ENCODE measurements around the gene ATPAF1. TPM values are rescaled to one million over a fixed set of nuclear protein-coding genes. Genes with fewer than 3 reads are reported as not detected.
A peak's percentile ranks its signal among the peaks of the same experiment; 100 is the strongest.
"Not testable (repeated sequence)": the region's sequence is repeated elsewhere in the genome, so short reads cannot be mapped to it uniquely, and the experiment has no call there.

Gene ATPAF1
- total RNA-seq = 40.9 and 46.3 TPM in 2 replicates

DNA sequence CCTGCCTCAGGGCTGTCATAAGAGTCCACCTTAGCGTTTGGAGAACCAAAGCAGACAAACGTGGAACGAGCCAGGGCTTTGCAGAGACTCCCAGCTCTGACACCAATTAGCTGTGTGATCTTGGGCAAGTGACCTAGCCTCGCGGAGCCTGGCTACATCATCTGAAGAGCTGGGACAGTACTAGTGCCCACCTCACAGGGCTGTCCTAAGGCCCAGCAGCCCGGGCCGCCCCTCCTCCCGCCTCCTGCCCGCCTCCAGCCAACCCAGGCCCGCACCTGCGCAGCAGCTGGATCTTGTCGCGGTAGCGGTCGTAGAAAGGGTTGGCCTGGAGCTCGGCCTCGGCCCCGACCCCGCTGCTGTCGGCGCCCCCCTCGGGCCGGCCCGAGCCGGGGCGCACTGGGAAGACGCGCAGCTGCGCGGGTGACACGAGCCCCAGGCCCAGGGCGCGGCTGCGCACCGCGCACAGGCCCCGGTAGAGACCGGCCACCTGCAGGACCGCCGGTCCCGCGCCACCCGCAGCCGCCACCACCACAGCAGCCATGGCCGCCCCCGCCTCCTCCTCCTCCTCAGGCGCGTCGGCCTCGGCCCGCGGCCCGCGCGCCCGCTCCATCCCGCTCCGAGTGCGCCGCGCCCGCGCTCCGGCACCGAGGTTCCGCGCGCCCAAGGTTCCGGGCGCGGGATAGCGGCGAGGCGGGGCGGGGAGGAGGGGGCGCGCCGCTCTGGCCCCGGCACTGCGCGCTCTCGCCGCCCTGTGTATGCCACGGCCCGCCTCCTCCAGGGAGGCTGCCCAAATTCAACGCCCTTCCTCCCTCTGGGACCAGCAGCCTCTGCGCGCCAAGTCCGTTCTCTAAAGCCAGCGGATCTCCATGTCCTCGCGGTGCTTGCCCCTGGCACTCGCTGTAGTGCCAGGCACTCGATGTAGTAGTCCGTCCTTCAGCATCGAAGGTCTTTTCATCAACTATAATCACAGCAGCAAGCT lies at the start of gene ATPAF1:
TSS of gene ATPAF1 (minus strand) at position 583 of the 979 bp plus-strand sequence. CDS start at position 541, 42 bp downstream.
- peak; percentile 62 for DNase-seq (ENCODE audit: low spot score)
- Mint-ChIP-seq H3K27me3 (ENCODE audit: insufficient read depth) (no peaks in the 10 kb centered on the region), H3K9me3 (no peaks in the 10 kb centered on the region), H3K4me1 (ENCODE audit: low read depth) (peaks cover 25% of the 10 kb centered on the region), H3K27ac (peak within 1 kb of the TSS; percentile 58), H3K36me3 (ENCODE audit: low read depth) (peaks cover 19% of the 10 kb centered on the region), H3K4me3 (peak within 1 kb of the TSS; percentile 85)
- intact Hi-C loops (cut with micrococcal nuclease) = loop anchor here (1.0 to 5.0 kb wide), 6 partner anchors 7 to 136 kb away; partner anchors contain the start of genes EFCAB14, MKNK1 and MOB3C

DNA sequence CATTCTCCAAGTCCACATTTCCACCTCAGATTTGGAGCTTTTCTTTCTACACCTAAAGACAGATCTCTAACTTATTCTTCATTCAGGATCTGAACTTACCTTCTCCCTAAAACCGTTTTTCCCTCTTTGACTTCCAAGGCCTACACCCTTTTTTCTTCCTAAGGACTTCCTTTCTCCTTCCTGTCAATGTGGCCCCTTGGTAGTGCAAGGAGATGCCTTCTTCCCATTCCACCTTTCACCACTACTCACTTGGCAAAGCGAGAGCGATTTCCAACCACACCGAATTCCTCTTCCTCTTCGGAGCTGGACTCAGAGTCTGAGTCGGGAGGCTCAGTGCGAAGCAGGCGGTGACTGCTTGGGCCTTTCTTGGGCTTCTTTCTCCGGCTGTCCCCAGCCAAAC lies 49.5 kb upstream of the ATPAF1 start:
- Mint-ChIP-seq H3K4me1 (ENCODE audit: low read depth) (peaks cover 41% of the 10 kb centered on the region), H3K9me3 (no peaks in the 10 kb centered on the region), H3K36me3 (ENCODE audit: low read depth) (peaks cover 18% of the 10 kb centered on the region), H3K4me3 (peak overlapping the region; percentile 97), H3K27me3 (ENCODE audit: insufficient read depth) (no peaks in the 10 kb centered on the region), H3K27ac (peak overlapping the region; percentile 94)
- intact Hi-C loops (cut with micrococcal nuclease) = loop anchor here (2.0 to 5.0 kb wide), 4 partner anchors 41 to 470 kb away; partner anchors contain the start of genes LRRC41, RAD54L and UQCRH
- no peak for DNase-seq (ENCODE audit: low spot score)

- peaks cover 30% of the 10 kb centered on the region for H3K36me3 Mint-ChIP-seq (ENCODE audit: low read depth)
- intact Hi-C loops (cut with micrococcal nuclease) = loop anchor here (5.0 kb wide), 1 partner anchor 468 kb away; the partner anchor contains the start of gene RAD54L
Observed at GRCh38 chr1:46714976-46715375, 46.8 kb upstream of the ATPAF1 start.

DNA sequence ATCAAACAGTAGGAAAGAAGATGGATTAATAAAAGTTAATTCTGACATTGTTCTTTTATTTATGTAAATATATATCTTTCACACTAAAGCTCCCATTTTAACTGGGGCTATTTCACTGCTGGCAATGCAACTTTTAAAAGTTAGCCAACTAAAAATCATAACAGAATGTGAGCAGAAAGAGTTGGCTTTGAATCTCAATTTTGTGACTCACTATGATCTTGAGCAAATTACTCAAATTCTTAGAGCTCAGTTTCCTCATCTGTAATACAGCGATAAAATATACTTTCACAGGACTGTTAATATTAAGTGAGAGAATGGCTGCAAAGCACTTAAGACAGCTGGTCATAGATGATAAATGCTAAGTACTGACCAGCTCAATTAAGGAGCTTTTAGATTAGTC lies 40.0 kb upstream of the ATPAF1 start:
- intact Hi-C loops (cut with micrococcal nuclease) = no loop called here
- Mint-ChIP-seq H3K27ac (no peak overlapping the region), H3K4me1 (ENCODE audit: low read depth) (peaks cover 34% of the 10 kb centered on the region), H3K4me3 (no peak overlapping the region), H3K9me3 (no peaks in the 10 kb centered on the region), H3K27me3 (ENCODE audit: insufficient read depth) (no peaks in the 10 kb centered on the region), H3K36me3 (ENCODE audit: low read depth) (peaks cover 61% of the 10 kb centered on the region)
- no peak for DNase-seq (ENCODE audit: low spot score)

More at GRCh38 chr1:46714976-46715375, 46.8 kb upstream of the ATPAF1 start:
- no peaks in the 10 kb centered on the region for H3K9me3 Mint-ChIP-seq
- no peak for DNase-seq (ENCODE audit: low spot score)
- no peaks in the 10 kb centered on the region for H3K27me3 Mint-ChIP-seq (ENCODE audit: insufficient read depth)
- H3K27ac Mint-ChIP-seq = no peak overlapping the region
- no peak overlapping the region for H3K4me3 Mint-ChIP-seq
- peaks cover 54% of the 10 kb centered on the region for H3K4me1 Mint-ChIP-seq (ENCODE audit: low read depth)

DNA sequence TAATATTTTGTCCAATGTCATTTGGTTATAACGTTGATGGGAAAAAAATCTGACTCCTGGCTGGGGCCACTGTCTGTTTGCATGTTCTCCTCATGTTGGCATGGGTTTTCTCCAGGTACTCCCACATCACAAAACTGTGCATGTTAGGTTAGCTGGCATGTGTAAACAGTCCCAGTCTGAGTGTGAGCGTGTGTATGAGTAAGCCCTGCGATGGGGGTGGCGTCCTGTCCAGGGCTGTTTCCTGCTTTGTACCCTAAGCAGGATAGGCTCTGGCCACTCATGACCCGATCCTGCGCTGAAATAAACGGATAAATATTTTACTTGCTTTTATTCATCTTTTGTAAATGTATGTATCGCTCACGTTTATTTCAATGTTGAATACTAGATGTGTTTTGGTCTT lies 37.2 kb upstream of the ATPAF1 start:
- Mint-ChIP-seq H3K4me1 (ENCODE audit: low read depth) (peaks cover 30% of the 10 kb centered on the region), H3K4me3 (no peak overlapping the region), H3K9me3 (no peaks in the 10 kb centered on the region), H3K27me3 (ENCODE audit: insufficient read depth) (no peaks in the 10 kb centered on the region), H3K27ac (no peak overlapping the region), H3K36me3 (ENCODE audit: low read depth) (peaks cover 57% of the 10 kb centered on the region)
- intact Hi-C loops (cut with micrococcal nuclease) = no loop called here
- no peak for DNase-seq (ENCODE audit: low spot score)

DNA sequence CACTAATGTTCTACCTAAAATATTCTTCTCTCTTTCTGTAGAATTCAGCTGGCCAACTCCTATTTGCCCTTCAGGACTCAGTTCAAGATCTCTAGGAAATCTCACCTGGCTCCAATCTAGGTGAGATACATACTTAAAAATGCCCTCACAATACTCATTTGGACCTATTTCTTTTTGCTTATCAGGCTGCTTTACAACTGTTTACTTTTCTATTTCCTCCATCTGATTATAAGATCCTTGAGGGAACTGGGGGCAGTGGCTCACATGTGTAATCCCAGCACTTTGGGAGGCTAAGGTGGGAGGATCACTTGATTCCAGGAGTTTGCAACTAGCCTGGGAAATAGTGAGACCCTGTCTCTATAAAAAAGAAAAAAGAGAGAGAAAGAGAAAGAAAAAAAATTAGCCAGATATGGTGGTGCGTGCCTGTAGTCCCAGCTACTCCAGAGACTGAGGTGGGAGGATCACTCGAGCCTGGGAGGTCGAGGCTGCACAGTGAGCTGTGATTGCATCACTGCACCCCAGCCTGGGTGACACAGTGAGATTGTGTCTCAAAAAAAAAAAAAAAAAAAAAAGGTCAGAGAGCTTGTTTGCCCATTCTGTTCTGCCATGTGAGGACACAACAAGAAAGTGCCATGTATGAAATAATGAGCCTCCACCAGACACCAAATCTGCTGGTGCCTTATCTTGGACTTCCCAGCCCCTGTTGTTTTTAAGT lies 35.9 kb upstream of the ATPAF1 start:
- H3K27ac Mint-ChIP-seq = no peak overlapping the region
- H3K27me3 Mint-ChIP-seq (ENCODE audit: insufficient read depth) = no peaks in the 10 kb centered on the region
- H3K36me3 Mint-ChIP-seq (ENCODE audit: low read depth) = peaks cover 48% of the 10 kb centered on the region

DNA sequence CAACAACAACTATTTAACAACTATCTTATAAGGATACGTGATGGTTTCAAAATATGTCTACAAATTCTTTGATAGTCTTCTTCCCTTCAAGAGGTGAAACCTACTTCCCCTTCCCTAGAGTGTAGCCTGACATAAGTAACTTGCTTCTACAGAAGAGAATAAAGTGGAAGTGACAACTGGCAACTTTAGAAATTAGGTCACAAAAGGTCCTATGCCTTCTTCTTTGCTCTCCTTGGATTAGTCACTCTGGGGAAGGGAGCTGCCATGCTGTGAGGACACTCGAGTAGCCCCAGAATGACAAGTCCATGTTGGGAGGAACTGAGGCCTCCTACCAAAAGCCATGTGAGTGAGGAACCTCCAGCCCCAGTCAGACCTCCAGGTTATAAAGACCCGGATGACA lies 31.5 kb upstream of the ATPAF1 start:
- no peak overlapping the region for H3K4me3 Mint-ChIP-seq
- intact Hi-C loops (cut with micrococcal nuclease) = no loop called here
- H3K36me3 Mint-ChIP-seq (ENCODE audit: low read depth) = peaks cover 56% of the 10 kb centered on the region
- peaks cover 35% of the 10 kb centered on the region for H3K4me1 Mint-ChIP-seq (ENCODE audit: low read depth)
- no peak for DNase-seq (ENCODE audit: low spot score)
- no peaks in the 10 kb centered on the region for H3K27me3 Mint-ChIP-seq (ENCODE audit: insufficient read depth)
- H3K27ac Mint-ChIP-seq = peak overlapping the region; percentile 27
- peaks cover 6% of the 10 kb centered on the region for H3K9me3 Mint-ChIP-seq

More for the DNA sequence above, 35.9 kb upstream of the ATPAF1 start:
- Mint-ChIP-seq H3K4me1 (ENCODE audit: low read depth) (peaks cover 37% of the 10 kb centered on the region), H3K4me3 (no peak overlapping the region), H3K9me3 (no peaks in the 10 kb centered on the region)
- no peak for DNase-seq (ENCODE audit: low spot score)
- intact Hi-C loops (cut with micrococcal nuclease) = no loop called here

DNA sequence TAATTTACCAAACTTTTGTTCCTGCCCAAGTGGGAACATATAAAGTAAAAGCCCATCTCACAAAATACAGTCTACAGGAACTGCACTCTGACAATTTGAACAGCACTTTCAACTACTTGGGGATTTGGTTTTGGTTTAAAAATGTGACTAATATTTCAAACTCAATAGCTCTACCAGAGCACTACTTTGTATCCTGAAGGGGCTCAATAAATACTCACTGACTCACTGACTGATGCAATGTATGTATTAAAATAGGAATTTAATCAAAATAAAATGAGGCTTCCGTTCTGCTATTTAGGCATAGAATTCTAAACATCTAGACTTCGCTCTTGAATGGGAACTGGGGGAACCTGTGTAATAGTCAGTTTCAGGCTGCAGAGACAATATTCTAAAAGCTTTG lies 28.9 kb upstream of the ATPAF1 start:
- DNase-seq (ENCODE audit: low spot score) = no peak
- intact Hi-C loops (cut with micrococcal nuclease) = no loop called here
- Mint-ChIP-seq H3K4me3 (no peak overlapping the region), H3K27me3 (ENCODE audit: insufficient read depth) (no peaks in the 10 kb centered on the region), H3K9me3 (peaks cover 6% of the 10 kb centered on the region), H3K36me3 (ENCODE audit: low read depth) (peaks cover 51% of the 10 kb centered on the region), H3K4me1 (ENCODE audit: low read depth) (peaks cover 34% of the 10 kb centered on the region), H3K27ac (no peak overlapping the region)

DNA sequence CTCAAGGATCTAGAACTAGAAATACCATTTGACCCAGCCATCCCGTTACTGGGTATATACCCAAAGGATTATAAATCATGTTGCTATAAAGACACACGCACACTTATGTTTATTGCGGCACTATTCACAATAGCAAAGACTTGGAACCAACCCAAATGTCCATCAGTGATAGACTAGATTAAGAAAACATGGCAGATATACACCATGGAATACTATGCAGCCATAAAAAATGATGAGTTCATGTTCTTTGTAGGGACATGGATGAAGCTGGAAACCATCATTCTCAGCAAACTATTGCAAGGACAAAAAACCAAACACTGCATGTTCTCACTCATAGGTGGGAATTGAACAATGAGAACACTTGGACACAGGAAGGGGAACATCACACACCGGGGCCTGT lies 26.5 kb upstream of the ATPAF1 start:
- peaks cover 18% of the 10 kb centered on the region for H3K4me1 Mint-ChIP-seq (ENCODE audit: low read depth)
- H3K27ac Mint-ChIP-seq; H3K9me3 Mint-ChIP-seq; DNase-seq (ENCODE audit: low spot score); intact Hi-C loops (cut with micrococcal nuclease); H3K4me3 Mint-ChIP-seq; H3K27me3 Mint-ChIP-seq (ENCODE audit: insufficient read depth): not testable (repeated sequence)
- peaks cover 55% of the 10 kb centered on the region for H3K36me3 Mint-ChIP-seq (ENCODE audit: low read depth)

DNA sequence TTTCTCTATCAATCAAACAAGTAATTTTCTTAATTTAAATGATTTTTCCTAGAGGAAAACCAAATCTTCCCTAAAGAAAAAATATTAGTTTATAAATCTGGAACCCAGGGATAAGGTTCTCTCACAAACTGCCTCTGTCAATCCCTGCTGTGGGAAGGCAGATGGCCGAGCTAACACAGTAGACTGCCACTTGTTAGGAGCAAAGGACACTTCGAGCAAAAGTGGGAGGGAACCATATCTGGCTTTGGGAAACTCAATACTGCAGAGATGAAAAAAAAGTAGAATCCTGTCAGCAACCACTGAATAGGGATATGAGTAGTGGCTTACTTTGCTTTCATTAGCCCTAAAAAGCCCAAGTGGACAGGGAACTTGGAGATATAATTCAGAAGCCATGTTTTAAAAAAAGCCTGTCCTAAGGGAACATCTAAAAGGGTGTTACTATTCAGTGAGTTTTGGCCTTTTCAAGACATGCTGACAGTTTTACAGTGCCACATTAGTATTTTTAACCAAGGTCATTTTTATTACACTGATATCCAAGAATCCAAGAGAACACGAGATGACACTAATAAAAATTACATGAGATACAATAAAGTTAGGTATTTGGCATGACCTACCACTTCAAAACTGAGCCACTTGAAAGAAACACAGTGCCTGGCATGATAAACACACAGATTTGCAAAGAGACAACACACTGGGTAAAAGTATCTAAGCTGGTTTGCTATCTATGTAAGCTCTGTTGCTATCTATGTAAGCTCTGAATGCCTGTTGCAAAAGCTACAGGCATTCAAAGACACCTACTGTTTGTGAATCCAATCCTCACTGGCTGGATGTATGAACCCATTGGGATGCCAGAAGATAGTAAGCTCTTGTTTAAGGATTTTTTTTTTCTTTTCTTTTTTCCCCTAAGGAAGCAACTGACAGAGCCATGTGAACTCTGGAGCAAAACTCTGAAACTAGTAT lies 24.9 kb upstream of the ATPAF1 start:
- Mint-ChIP-seq H3K27me3 (ENCODE audit: insufficient read depth) (no peaks in the 10 kb centered on the region), H3K36me3 (ENCODE audit: low read depth) (peaks cover 57% of the 10 kb centered on the region), H3K4me1 (ENCODE audit: low read depth) (peaks cover 10% of the 10 kb centered on the region), H3K9me3 (peaks cover 6% of the 10 kb centered on the region), H3K4me3 (no peak overlapping the region), H3K27ac (no peak overlapping the region)
- intact Hi-C loops (cut with micrococcal nuclease) = no loop called here
- DNase-seq (ENCODE audit: low spot score) = no peak

- no peak for DNase-seq (ENCODE audit: low spot score)
- Mint-ChIP-seq H3K27me3 (ENCODE audit: insufficient read depth) (no peaks in the 10 kb centered on the region), H3K36me3 (ENCODE audit: low read depth) (peaks cover 61% of the 10 kb centered on the region), H3K9me3 (peaks cover 6% of the 10 kb centered on the region), H3K4me1 (ENCODE audit: low read depth) (peaks cover 16% of the 10 kb centered on the region), H3K27ac (no peak overlapping the region), H3K4me3 (no peak overlapping the region)
- intact Hi-C loops (cut with micrococcal nuclease) = no loop called here
Observed at GRCh38 chr1:46691997-46692790, 24.0 kb upstream of the ATPAF1 start.

All from activated T-helper 1 cell treated with anti-CD3 and anti-CD28 coated beads, Interleukin-12 subunit alpha, Interleukin-12 subunit beta, Interleukin-2, Interleukin-4 antibody, amounts not matched to agents 30 ng/mL and 10 ng/mL and 1 ng/mL, durations not matched to agents 14 hours and 24 hours and 36 hours (primary cell).